Gastrocnemius medialis (tissue), 4 donors: ENCODE measurements around the gene CACNG7. TPM values are rescaled to one million over a fixed set of nuclear protein-coding genes. Genes with fewer than 3 reads are reported as not detected.

ENCODE experiments used
- ATAC-seq, 2 donors: fragments of 150-250 bp; one replicate each; pipeline ENCODE4 v1.9.1; 2016
- DNase-seq, 2 donors: peaks; one replicate each; pipeline ENCODE4 v3.0.0-alpha.2; 2019
- H3K27ac ChIP-seq, 4 donors: fragments of 200-600 bp; sonication (generic); 1 replicate in 1 of 4; 2 replicates in 3 of 4; pipeline ENCODE4 v1.5.1; 2016 to 2018; ENCODE audit warnings: mild to moderate bottlenecking in 2 of 4, moderate library complexity in 1 of 4
- H3K27me3 ChIP-seq, 3 donors: fragments of 200-600 bp; sonication (generic) in 2 of 3; 1 replicate in 1 of 3; 2 replicates in 2 of 3; pipeline versions ENCODE4 v1.5.1 to v1.6.0; 2016 to 2019; ENCODE audit warnings: mild to moderate bottlenecking in 1 of 3, moderate library complexity in 1 of 3
- H3K36me3 ChIP-seq, 2 donors: fragments of 200-600 bp; sonication (generic) in 1 of 2; one replicate each; pipeline ENCODE4 v1.5.1; 2017 to 2018
- H3K4me1 ChIP-seq, 2 donors: fragments of 200-600 bp; sonication (generic) in 1 of 2; one replicate each; pipeline ENCODE4 v1.5.1; 2016 to 2017; ENCODE audit warnings: mild to moderate bottlenecking in 2 of 2
- H3K4me3 ChIP-seq, 4 donors: fragments of 200-600 bp; sonication (generic) in 3 of 4; 1 replicate in 1 of 4; 2 replicates in 3 of 4; pipeline ENCODE4 v1.5.1; 2016 to 2019; ENCODE audit warnings: mild to moderate bottlenecking in 2 of 4
- H3K9me3 ChIP-seq, 3 donors: fragments of 200-600 bp; sonication (generic) in 2 of 3; 1 replicate in 1 of 3; 2 replicates in 2 of 3; pipeline ENCODE4 v1.5.1; 2016 to 2019
- CTCF ChIP-seq, 5 experiments: fragments of 450-650 bp in 3 of 5; fragments of 200-600 bp in 2 of 5; sonication (generic) in 2 of 5; IDR thresholded peaks in 4 of 5; conservative IDR thresholded peaks in 1 of 5; 1 replicate in 4 of 5; 2 replicates in 1 of 5; pipeline ENCODE4 v1.5.1; 2016 to 2019; ENCODE audit warnings: antibody characterized with exemption in 5 of 5, mild to moderate bottlenecking in 3 of 5, moderate library complexity in 3 of 5
- POLR2A ChIP-seq, 2 donors: fragments of 450-650 bp; IDR thresholded peaks; one replicate each; pipeline ENCODE4 v1.6.1; 2017; ENCODE audit warnings: antibody characterized with exemption in 2 of 2, mild to moderate bottlenecking in 2 of 2, moderate library complexity in 2 of 2
- in situ Hi-C, 4 donors: fragments of 200-750 bp; cut with MboI; loops; one replicate each; pipeline versions ENCODE4 v1.15.0 to v1.8.0; 2017; ENCODE audit warnings: low sequenced_read_pairs in 4 of 4
- intact Hi-C: fragments of 100-400 bp; cut with DNase I; formaldehyde crosslinking; loops from one replicate; pipeline ENCODE4 v1.15.1; 2023; ENCODE audit warnings: low total_unique reads
- total RNA-seq, 4 donors: library from RNA; depleted of rRNA; stranded (reverse); fragments of >200 nt; gene quantifications; one replicate each; pipeline versions ENCODE4 v1.1.0 to v1.2.3, GENCODE V29; 2016

CACNG7 gene
- total RNA-seq, 4 donors from 2014 or later: not detected

GRCh38 chr19:53910170-53910518 is 1.1 kb downstream of the CACNG7 start:
- TF ChIP-seq POLR2A (IDR thresholded peaks at IDR 0.05) (no peak), CTCF (IDR thresholded peaks at IDR 0.05 in 4 of 5, conservative IDR thresholded peaks at IDR 0.05 in 1 of 5) (no peak)
- ATAC-seq (no peak), DNase-seq (no peak)
- Histone ChIP-seq H3K4me1 (peaks cover 0 to 3% of the 10 kb centered on the region in 2 donors), H3K4me3 (no peak overlapping the region), H3K27me3 (peaks cover 69 to 70% (median 70%) of the 10 kb centered on the region in 3 donors), H3K27ac (no peak overlapping the region), H3K36me3 (no peaks in the 10 kb centered on the region), H3K9me3 (no peaks in the 10 kb centered on the region)
- in situ Hi-C loops (loop anchor here in 2 of 4 donors (5.0 kb wide), 2 partner anchors 112 to 122 kb away; no protein-coding TSS in a partner anchor), intact Hi-C loops (no loop called here)

GRCh38 chr19:53912653-53913052 is 3.6 kb downstream of the CACNG7 start:
- Histone ChIP-seq H3K4me3 (no peak overlapping the region), H3K27ac (no peak overlapping the region), H3K9me3 (no peaks in the 10 kb centered on the region), H3K27me3 (peaks cover 53 to 54% (median 54%) of the 10 kb centered on the region in 3 donors), H3K4me1 (peaks cover 0 to 3% of the 10 kb centered on the region in 2 donors), H3K36me3 (no peaks in the 10 kb centered on the region)
- in situ Hi-C loops (loop anchor here in 2 of 4 donors (5.0 kb wide), 2 partner anchors 110 to 120 kb away; no protein-coding TSS in a partner anchor), intact Hi-C loops (no loop called here)
- ATAC-seq (no peak), DNase-seq (no peak)
- TF ChIP-seq POLR2A (IDR thresholded peaks at IDR 0.05) (no peak), CTCF (IDR thresholded peaks at IDR 0.05 in 4 of 5, conservative IDR thresholded peaks at IDR 0.05 in 1 of 5) (no peak)

GRCh38 chr19:53915000-53915399 is 5.9 kb downstream of the CACNG7 start:
- intact Hi-C loops (no loop called here), in situ Hi-C loops (loop anchor here in 2 of 4 donors (5.0 kb wide), 2 partner anchors 107 to 117 kb away; no protein-coding TSS in a partner anchor)
- Histone ChIP-seq H3K27me3 (peaks cover 32 to 35% (median 33%) of the 10 kb centered on the region in 3 donors), H3K4me1 (no peaks in the 10 kb centered on the region), H3K4me3 (no peak overlapping the region), H3K36me3 (no peaks in the 10 kb centered on the region), H3K27ac (no peak overlapping the region), H3K9me3 (no peaks in the 10 kb centered on the region)
- no peak for DNase-seq
- no peak for ATAC-seq
- no peak for TF ChIP-seq POLR2A (IDR thresholded peaks at IDR 0.05)
- TF ChIP-seq CTCF (IDR thresholded peaks at IDR 0.05 in 4 of 5, conservative IDR thresholded peaks at IDR 0.05 in 1 of 5): no peak

GRCh38 chr19:53916004-53916403 is 6.9 kb downstream of the CACNG7 start:
- H3K27ac ChIP-seq: no peak overlapping the region
- intact Hi-C loops (no loop called here), in situ Hi-C loops (no loop called here)
- ATAC-seq (no peak), DNase-seq (no peak)
- peaks cover 23 to 26% (median 23%) of the 10 kb centered on the region in 3 donors for H3K27me3 ChIP-seq
- no peaks in the 10 kb centered on the region for H3K4me1 ChIP-seq
- no peak overlapping the region for H3K4me3 ChIP-seq
- H3K9me3 ChIP-seq: no peaks in the 10 kb centered on the region
- no peaks in the 10 kb centered on the region for H3K36me3 ChIP-seq
- no peak for TF ChIP-seq CTCF (IDR thresholded peaks at IDR 0.05 in 4 of 5, conservative IDR thresholded peaks at IDR 0.05 in 1 of 5)
- TF ChIP-seq POLR2A (IDR thresholded peaks at IDR 0.05): no peak

- Histone ChIP-seq H3K27ac (no peak overlapping the region), H3K4me3 (no peak overlapping the region), H3K36me3 (no peaks in the 10 kb centered on the region), H3K27me3 (peaks cover 10 to 13% (median 11%) of the 10 kb centered on the region in 3 donors), H3K4me1 (no peaks in the 10 kb centered on the region), H3K9me3 (no peaks in the 10 kb centered on the region)
- no peak for ATAC-seq
- no peak for TF ChIP-seq POLR2A (IDR thresholded peaks at IDR 0.05)
- no peak for TF ChIP-seq CTCF (IDR thresholded peaks at IDR 0.05 in 4 of 5, conservative IDR thresholded peaks at IDR 0.05 in 1 of 5)
- intact Hi-C loops: no loop called here
- in situ Hi-C loops: no loop called here
- DNase-seq: no peak
Observed at GRCh38 chr19:53917356-53917755, 8.3 kb downstream of the CACNG7 start.
